Endodermal cell (in vitro differentiated cells): Measurements from ENCODE around the gene XXYLT1. TPM values are rescaled to one million over a fixed set of nuclear protein-coding genes. Genes with fewer than 3 reads are reported as not detected.

ENCODE experiments used
- DNase-seq: peaks from one replicate; pipeline ENCODE4 v3.0.0-alpha.2; 2017
- H3K27ac ChIP-seq: 2 replicates; pipeline ENCODE4 v1.5.1; 2013; ENCODE audit warnings: mild to moderate bottlenecking, low read depth, low read length, moderate library complexity
- H3K27me3 ChIP-seq: 2 replicates; pipeline ENCODE4 v1.6.1; 2013; ENCODE audit warnings: mild to moderate bottlenecking, low read length, moderate library complexity; ENCODE audit not compliant: insufficient read depth, control insufficient read depth, poor library complexity, severe bottlenecking
- H3K36me3 ChIP-seq: 2 replicates; pipeline ENCODE4 v1.7.0; 2013; ENCODE audit warnings: mild to moderate bottlenecking, low read length, moderate library complexity; ENCODE audit not compliant: control insufficient read depth, insufficient read depth
- H3K4me1 ChIP-seq: one replicate; pipeline ENCODE4 v1.7.0; 2013; ENCODE audit warnings: low read length; ENCODE audit not compliant: control insufficient read depth, insufficient read depth
- H3K4me3 ChIP-seq: 2 replicates; pipeline ENCODE4 v1.5.1; 2013; ENCODE audit warnings: mild to moderate bottlenecking, low read length, moderate library complexity
- H3K9ac ChIP-seq: 2 replicates; pipeline ENCODE4 v1.6.1; 2013; ENCODE audit warnings: mild to moderate bottlenecking, low read length, moderate library complexity; ENCODE audit not compliant: poor library complexity, severe bottlenecking; ENCODE audit errors: extremely low read depth
- H3K9me3 ChIP-seq: 2 replicates; pipeline ENCODE4 v1.6.1; 2013; ENCODE audit warnings: mild to moderate bottlenecking, low read length, moderate library complexity; ENCODE audit not compliant: control insufficient read depth
- H3K27ac Mint-ChIP-seq: 2 replicates; pipeline ENCODE4 v1.8.0; 2020; ENCODE audit warnings: mixed read lengths
- H3K27me3 Mint-ChIP-seq: 2 replicates; pipeline ENCODE4 v1.8.0; 2021; ENCODE audit warnings: mild to moderate bottlenecking, mixed read lengths; ENCODE audit not compliant: insufficient read depth
- H3K36me3 Mint-ChIP-seq: 2 replicates; pipeline ENCODE4 v1.8.0; 2020; ENCODE audit warnings: low read depth, mixed read lengths
- H3K4me1 Mint-ChIP-seq: 2 replicates; pipeline ENCODE4 v1.8.0; 2020; ENCODE audit warnings: mixed read lengths
- H3K4me3 Mint-ChIP-seq: 2 replicates; pipeline ENCODE4 v1.8.0; 2020; ENCODE audit warnings: mild to moderate bottlenecking, moderate library complexity, mixed read lengths
- H3K9me3 Mint-ChIP-seq: 2 replicates; pipeline ENCODE4 v1.8.0; 2020; ENCODE audit warnings: mild to moderate bottlenecking, mixed read lengths
- WGBS, 2 experiments: methylation state at CpG; one replicate each; pipeline versions ENCODE4 v1.1.5 to v1.1.7; 2013; ENCODE audit warnings: missing lambda C conversion rate in 2 of 2, mixed read lengths in 1 of 2; ENCODE audit not compliant: insufficient coverage in 1 of 2, insufficient read length in 1 of 2; 5-methylcytosine and 5-hydroxymethylcytosine counted together
- total RNA-seq, 2 donors: library from RNA; stranded (reverse); fragmentation: NEBNext Ultra II Directional in 1 of 2; extraction: Animal tissue kit (Norgen Biotek cat#: 25700) in 1 of 2; gene quantifications; 2 replicates in 1 of 2; 3 replicates in 1 of 2; pipeline ENCODE4 v1.2.1, GENCODE V29; 2021
- TF ChIP-seq, protein P1 (sequence below): fragments of 200-600 bp; sonication (generic); conservative IDR thresholded peaks from 2 replicates; pipeline ENCODE4 v1.5.0; 2021; ENCODE audit warnings: antibody characterized with exemption, mild to moderate bottlenecking

The XXYLT1 gene
- total RNA-seq, 2 donors from 2014 or later = 35.5 to 38.3 TPM

DNA sequence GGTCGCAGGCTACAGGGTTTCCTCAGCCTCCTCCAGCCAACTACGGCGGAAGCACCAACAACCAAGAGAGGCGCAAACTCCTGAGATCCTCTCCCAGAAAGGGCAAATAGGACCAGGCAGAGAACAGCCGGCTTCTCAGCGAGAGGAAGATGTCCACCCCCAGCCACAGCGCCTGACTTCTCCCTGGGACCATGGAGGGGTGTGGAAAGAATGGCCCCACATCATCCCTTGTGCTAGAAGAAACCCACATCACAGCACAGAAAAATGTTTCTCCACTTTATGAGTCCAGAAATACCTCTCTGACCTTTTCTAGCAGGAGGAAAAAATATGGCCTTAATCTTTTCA is 105.7 kb downstream of the XXYLT1 start:
- peak overlapping the region; percentile 21 for H3K27ac Mint-ChIP-seq

DNA sequence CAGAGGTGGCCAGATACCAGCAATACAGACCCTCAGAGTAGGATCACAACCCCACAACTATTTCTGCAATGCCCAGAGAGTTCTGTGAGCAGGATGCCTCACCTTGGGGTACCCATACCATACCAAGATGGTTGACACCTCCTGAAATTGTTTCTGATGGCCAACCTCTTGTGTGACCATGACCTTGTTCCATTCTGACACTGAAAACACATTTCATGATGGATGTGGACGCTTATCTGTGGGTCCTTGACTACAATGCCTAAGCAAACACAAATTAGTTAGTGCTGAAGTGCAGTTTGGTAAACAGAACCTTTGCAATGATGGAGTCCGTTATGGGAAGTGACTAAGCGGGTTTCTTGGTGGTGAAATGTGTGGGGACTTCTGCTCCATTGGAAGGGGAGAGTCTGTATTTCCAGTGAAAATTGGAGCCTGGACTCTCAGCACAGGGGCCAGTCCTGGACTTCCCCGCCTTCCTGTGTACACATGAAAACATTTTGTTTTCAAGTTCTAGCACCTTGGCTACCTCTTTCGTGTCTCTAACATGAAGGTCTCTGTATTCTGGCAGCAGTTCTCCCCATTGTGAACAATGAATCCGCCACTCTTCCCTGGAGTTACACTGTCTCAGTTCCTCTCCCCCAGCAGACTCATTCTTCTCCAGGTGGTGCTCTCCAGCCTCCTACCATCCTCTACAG is 106.2 kb downstream of the XXYLT1 start:
- WGBS, 2 experiments = 92 to 93% methylated on average over 4 to 6 of the region's 6 CpGs

More for the DNA sequence above, 105.7 kb downstream of the XXYLT1 start:
- no peak overlapping the region for H3K9ac ChIP-seq
- no peaks in the 10 kb centered on the region for H3K4me1 ChIP-seq
- DNase-seq = no peak
- Mint-ChIP-seq H3K27me3 (no peaks in the 10 kb centered on the region), H3K4me3 (no peak overlapping the region), H3K4me1 (peaks cover 4% of the 10 kb centered on the region), H3K36me3 (peaks cover 8% of the 10 kb centered on the region), H3K9me3 (no peaks in the 10 kb centered on the region)
- TF ChIP-seq, protein P1, sequence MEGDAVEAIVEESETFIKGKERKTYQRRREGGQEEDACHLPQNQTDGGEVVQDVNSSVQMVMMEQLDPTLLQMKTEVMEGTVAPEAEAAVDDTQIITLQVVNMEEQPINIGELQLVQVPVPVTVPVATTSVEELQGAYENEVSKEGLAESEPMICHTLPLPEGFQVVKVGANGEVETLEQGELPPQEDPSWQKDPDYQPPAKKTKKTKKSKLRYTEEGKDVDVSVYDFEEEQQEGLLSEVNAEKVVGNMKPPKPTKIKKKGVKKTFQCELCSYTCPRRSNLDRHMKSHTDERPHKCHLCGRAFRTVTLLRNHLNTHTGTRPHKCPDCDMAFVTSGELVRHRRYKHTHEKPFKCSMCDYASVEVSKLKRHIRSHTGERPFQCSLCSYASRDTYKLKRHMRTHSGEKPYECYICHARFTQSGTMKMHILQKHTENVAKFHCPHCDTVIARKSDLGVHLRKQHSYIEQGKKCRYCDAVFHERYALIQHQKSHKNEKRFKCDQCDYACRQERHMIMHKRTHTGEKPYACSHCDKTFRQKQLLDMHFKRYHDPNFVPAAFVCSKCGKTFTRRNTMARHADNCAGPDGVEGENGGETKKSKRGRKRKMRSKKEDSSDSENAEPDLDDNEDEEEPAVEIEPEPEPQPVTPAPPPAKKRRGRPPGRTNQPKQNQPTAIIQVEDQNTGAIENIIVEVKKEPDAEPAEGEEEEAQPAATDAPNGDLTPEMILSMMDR = no peak
- no peak overlapping the region for H3K4me3 ChIP-seq
- no peaks in the 10 kb centered on the region for H3K36me3 ChIP-seq
- no peaks in the 10 kb centered on the region for H3K9me3 ChIP-seq
- no peaks in the 10 kb centered on the region for H3K27me3 ChIP-seq
- no peak overlapping the region for H3K27ac ChIP-seq
- WGBS, 2 experiments = 93 to 100% methylated on average over 3 to 7 of the region's 7 CpGs

DNA sequence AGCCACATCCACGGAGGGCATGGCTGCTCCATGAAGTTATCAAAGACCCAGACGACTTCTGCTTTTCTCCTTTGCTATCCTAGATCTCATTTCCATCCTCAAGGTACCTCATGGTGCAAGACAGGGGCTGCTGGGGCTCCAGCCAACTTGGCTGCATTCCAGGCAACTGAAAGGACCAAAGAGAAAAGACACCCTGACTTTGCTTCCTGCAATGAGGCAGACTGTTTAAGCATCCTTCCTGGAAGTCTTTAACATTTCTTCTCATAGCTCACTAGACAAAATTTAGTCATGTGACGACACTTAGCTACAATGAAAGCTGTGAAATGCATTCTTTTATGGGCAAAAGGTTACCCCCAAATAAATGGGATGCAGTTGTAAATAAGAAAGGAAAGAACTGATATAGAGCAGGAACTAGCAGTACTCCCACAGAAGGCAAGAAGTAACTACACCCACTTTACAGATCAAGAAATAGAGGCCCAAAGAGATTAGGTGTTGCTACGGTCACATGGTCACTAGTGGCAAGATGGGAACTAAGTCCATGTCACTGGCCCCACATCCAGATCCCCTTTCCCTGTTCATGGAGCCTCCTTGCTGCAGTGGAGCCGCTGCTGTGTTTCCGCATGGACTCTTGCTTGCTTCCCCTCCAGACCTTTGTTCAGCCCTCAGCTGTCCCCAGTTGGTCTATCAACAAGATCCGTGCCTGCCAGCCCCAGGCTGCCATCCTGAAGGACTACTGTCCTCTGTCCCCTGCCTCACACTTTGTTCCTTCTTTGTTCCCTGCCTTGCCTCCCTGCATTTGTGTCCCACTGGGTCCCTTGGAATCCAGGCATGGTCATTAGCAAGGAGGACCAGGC is 107.0 kb downstream of the XXYLT1 start:
- H3K9me3 Mint-ChIP-seq = no peaks in the 10 kb centered on the region
- no peaks in the 10 kb centered on the region for H3K27me3 ChIP-seq
- no peaks in the 10 kb centered on the region for H3K27me3 Mint-ChIP-seq
- no peak overlapping the region for H3K4me3 Mint-ChIP-seq
- DNase-seq = no peak
- peaks cover 9% of the 10 kb centered on the region for H3K4me1 Mint-ChIP-seq
- no peak overlapping the region for H3K9ac ChIP-seq
- H3K4me3 ChIP-seq = no peak overlapping the region
- no peaks in the 10 kb centered on the region for H3K36me3 ChIP-seq
- peak overlapping the region; percentile 67 for H3K27ac Mint-ChIP-seq
- no peak overlapping the region for H3K27ac ChIP-seq
- H3K4me1 ChIP-seq = no peaks in the 10 kb centered on the region
- 89 to 95% methylated on average over 5 to 7 of the region's 7 CpGs for WGBS, 2 experiments
- TF ChIP-seq, protein P1 = no peak
- H3K36me3 Mint-ChIP-seq = peaks cover 8% of the 10 kb centered on the region
- no peaks in the 10 kb centered on the region for H3K9me3 ChIP-seq

More for the DNA sequence above, 106.2 kb downstream of the XXYLT1 start:
- Histone ChIP-seq H3K9ac (no peak overlapping the region), H3K4me1 (no peaks in the 10 kb centered on the region), H3K4me3 (no peak overlapping the region), H3K27me3 (no peaks in the 10 kb centered on the region), H3K27ac (no peak overlapping the region), H3K36me3 (no peaks in the 10 kb centered on the region), H3K9me3 (no peaks in the 10 kb centered on the region)
- Mint-ChIP-seq H3K27me3 (no peaks in the 10 kb centered on the region), H3K27ac (peak overlapping the region; percentile 67), H3K9me3 (no peaks in the 10 kb centered on the region), H3K36me3 (peaks cover 8% of the 10 kb centered on the region), H3K4me1 (peaks cover 9% of the 10 kb centered on the region), H3K4me3 (no peak overlapping the region)
- TF ChIP-seq, protein P1 = no peak
- DNase-seq = no peak
